Central memory CD8-positive, alpha-beta T cell (primary cell): ENCODE measurements around the gene HECTD3.
A peak's percentile ranks its signal among the peaks of the same experiment; 100 is the strongest.

ENCODE experiments used
- ATAC-seq: fragments of 150-1000 bp; cut with Tn5 transposase; replicated peaks from 2 replicates; pipeline ENCODE4 v1.10.0; 2022; ENCODE audit warnings: mild to moderate bottlenecking, moderate FRiP score, moderate number of reproducible peaks; ENCODE audit not compliant: poor library complexity, severe bottlenecking; ENCODE audit errors: extremely low read depth
- DNase-seq, 2 donors: peaks; one replicate each; pipeline ENCODE4 v3.0.0; 2021; ENCODE audit warnings: low spot score in 2 of 2
- H3K27ac Mint-ChIP-seq: one replicate; pipeline ENCODE4 v1.8.0; 2022; ENCODE audit warnings: low read depth, mild to moderate bottlenecking, moderate library complexity, mixed read lengths
- H3K27me3 Mint-ChIP-seq: one replicate; pipeline ENCODE4 v1.8.0; 2022; ENCODE audit warnings: mixed read lengths
- H3K36me3 Mint-ChIP-seq: one replicate; pipeline ENCODE4 v1.8.0; 2022; ENCODE audit warnings: mild to moderate bottlenecking, moderate library complexity, mixed read lengths; ENCODE audit not compliant: insufficient read depth
- H3K4me1 Mint-ChIP-seq: one replicate; pipeline ENCODE4 v1.8.0; 2022; ENCODE audit warnings: mixed read lengths
- H3K4me3 Mint-ChIP-seq: one replicate; pipeline ENCODE4 v1.8.0; 2022; ENCODE audit warnings: mild to moderate bottlenecking, moderate library complexity, mixed read lengths
- H3K9me3 Mint-ChIP-seq: one replicate; pipeline ENCODE4 v1.8.0; 2022; ENCODE audit warnings: mixed read lengths

Gene HECTD3

GRCh38 chr1:45033356-45033755, 22.2 kb upstream of the HECTD3 start:
- no peak overlapping the region for H3K27ac Mint-ChIP-seq
- no peaks in the 10 kb centered on the region for H3K4me1 Mint-ChIP-seq
- H3K9me3 Mint-ChIP-seq = no peaks in the 10 kb centered on the region
- ATAC-seq (no peak), DNase-seq (no peak)
- no peak overlapping the region for H3K4me3 Mint-ChIP-seq
- H3K36me3 Mint-ChIP-seq = peaks cover 3% of the 10 kb centered on the region
- no peaks in the 10 kb centered on the region for H3K27me3 Mint-ChIP-seq

- H3K27ac Mint-ChIP-seq = no peak overlapping the region
- no peaks in the 10 kb centered on the region for H3K27me3 Mint-ChIP-seq
- H3K4me1 Mint-ChIP-seq = no peaks in the 10 kb centered on the region
- no peak overlapping the region for H3K4me3 Mint-ChIP-seq
- ATAC-seq (no peak), DNase-seq (no peak)
- H3K9me3 Mint-ChIP-seq = no peaks in the 10 kb centered on the region
- peaks cover 3% of the 10 kb centered on the region for H3K36me3 Mint-ChIP-seq
Measured at GRCh38 chr1:45032837-45033236, 21.7 kb upstream of the HECTD3 start.

- H3K9me3 Mint-ChIP-seq = no peaks in the 10 kb centered on the region
- H3K27me3 Mint-ChIP-seq = no peaks in the 10 kb centered on the region
- no peak for ATAC-seq
- no peak overlapping the region for H3K27ac Mint-ChIP-seq
- DNase-seq = no peak
- H3K4me1 Mint-ChIP-seq = no peaks in the 10 kb centered on the region
- no peak overlapping the region for H3K4me3 Mint-ChIP-seq
- H3K36me3 Mint-ChIP-seq = peaks cover 2% of the 10 kb centered on the region
Measured at GRCh38 chr1:45026446-45026845, 15.3 kb upstream of the HECTD3 start.

GRCh38 chr1:45023663-45024062, 12.5 kb upstream of the HECTD3 start:
- Mint-ChIP-seq H3K27ac (no peak overlapping the region), H3K4me3 (no peak overlapping the region)
- ATAC-seq = no peak

GRCh38 chr1:45018599-45019230, 7.6 kb upstream of the HECTD3 start:
- Mint-ChIP-seq H3K4me3 (no peak overlapping the region), H3K27ac (no peak overlapping the region), H3K9me3 (no peaks in the 10 kb centered on the region), H3K4me1 (peaks cover 17% of the 10 kb centered on the region), H3K36me3 (peaks cover 6% of the 10 kb centered on the region), H3K27me3 (no peaks in the 10 kb centered on the region)
- DNase-seq (no peak), ATAC-seq (peak; percentile 73)

More at GRCh38 chr1:45023663-45024062, 12.5 kb upstream of the HECTD3 start:
- Mint-ChIP-seq H3K27me3 (no peaks in the 10 kb centered on the region), H3K36me3 (no peaks in the 10 kb centered on the region), H3K9me3 (no peaks in the 10 kb centered on the region), H3K4me1 (peaks cover 1% of the 10 kb centered on the region)
- DNase-seq = no peak

GRCh38 chr1:45016767-45017166, 5.6 kb upstream of the HECTD3 start:
- H3K27me3 Mint-ChIP-seq = no peaks in the 10 kb centered on the region
- H3K36me3 Mint-ChIP-seq = peaks cover 9% of the 10 kb centered on the region
- ATAC-seq = no peak
- H3K4me3 Mint-ChIP-seq = no peak overlapping the region
- peaks cover 36% of the 10 kb centered on the region for H3K4me1 Mint-ChIP-seq
- no peak overlapping the region for H3K27ac Mint-ChIP-seq
- no peaks in the 10 kb centered on the region for H3K9me3 Mint-ChIP-seq
- no peak for DNase-seq

GRCh38 chr1:45016090-45016697, 5.1 kb upstream of the HECTD3 start:
- Mint-ChIP-seq H3K4me1 (peaks cover 42% of the 10 kb centered on the region), H3K27ac (no peak overlapping the region), H3K4me3 (no peak overlapping the region), H3K27me3 (no peaks in the 10 kb centered on the region), H3K36me3 (peaks cover 10% of the 10 kb centered on the region), H3K9me3 (no peaks in the 10 kb centered on the region)
- ATAC-seq (no peak), DNase-seq (no peak)

GRCh38 chr1:45015683-45016082, 4.6 kb upstream of the HECTD3 start:
- no peak overlapping the region for H3K27ac Mint-ChIP-seq
- H3K4me1 Mint-ChIP-seq = peaks cover 44% of the 10 kb centered on the region
- no peak for ATAC-seq
- no peak overlapping the region for H3K4me3 Mint-ChIP-seq
- no peak for DNase-seq
- no peaks in the 10 kb centered on the region for H3K9me3 Mint-ChIP-seq
- peaks cover 12% of the 10 kb centered on the region for H3K36me3 Mint-ChIP-seq
- no peaks in the 10 kb centered on the region for H3K27me3 Mint-ChIP-seq

GRCh38 chr1:45014321-45015028, 3.4 kb upstream of the HECTD3 start:
- Mint-ChIP-seq H3K27ac (peak overlapping the region; percentile 78), H3K9me3 (no peaks in the 10 kb centered on the region), H3K4me3 (peak overlapping the region; percentile 21), H3K27me3 (no peaks in the 10 kb centered on the region), H3K36me3 (peaks cover 13% of the 10 kb centered on the region), H3K4me1 (peaks cover 55% of the 10 kb centered on the region)
- ATAC-seq = no peak
- DNase-seq = peak; percentile 71 to 74

GRCh38 chr1:45013551-45014209, 2.6 kb upstream of the HECTD3 start:
- peaks cover 13% of the 10 kb centered on the region for H3K36me3 Mint-ChIP-seq
- H3K4me3 Mint-ChIP-seq = peak overlapping the region; percentile 90
- no peaks in the 10 kb centered on the region for H3K27me3 Mint-ChIP-seq
- no peak for ATAC-seq
- no peaks in the 10 kb centered on the region for H3K9me3 Mint-ChIP-seq
- H3K27ac Mint-ChIP-seq = no peak overlapping the region
- H3K4me1 Mint-ChIP-seq = peaks cover 61% of the 10 kb centered on the region
- no peak for DNase-seq

- no peaks in the 10 kb centered on the region for H3K27me3 Mint-ChIP-seq
- ATAC-seq = no peak
- DNase-seq = no peak
- peaks cover 58% of the 10 kb centered on the region for H3K4me1 Mint-ChIP-seq
- no peaks in the 10 kb centered on the region for H3K9me3 Mint-ChIP-seq
- H3K36me3 Mint-ChIP-seq = peaks cover 17% of the 10 kb centered on the region
- peak overlapping the region; percentile 90 for H3K4me3 Mint-ChIP-seq
- H3K27ac Mint-ChIP-seq = peak overlapping the region; percentile 90
Measured at GRCh38 chr1:45012639-45013278, 1.6 kb upstream of the HECTD3 start.

GRCh38 chr1:45011837-45012638, 914 bp upstream of the HECTD3 start, which contains the start of gene UROD:
UROD (plus strand) TSS chr1:45012254; CDS start chr1:45012266, 12 bp downstream.
- H3K4me1 Mint-ChIP-seq = peaks cover 58% of the 10 kb centered on the region
- peak within 1 kb of the TSS; percentile 90 for H3K4me3 Mint-ChIP-seq
- peak; percentile 74 to 81 for DNase-seq
- ATAC-seq = peak; percentile 88
- peaks cover 20% of the 10 kb centered on the region for H3K36me3 Mint-ChIP-seq
- H3K27ac Mint-ChIP-seq = peak within 1 kb of the TSS; percentile 90
- no peaks in the 10 kb centered on the region for H3K9me3 Mint-ChIP-seq
- H3K27me3 Mint-ChIP-seq = no peaks in the 10 kb centered on the region
